Measurements from ENCODE around the gene GPR152.
A peak's percentile ranks its signal among the peaks of the same experiment; 100 is the strongest.
"Not testable (repeated sequence)": the region's sequence is repeated elsewhere in the genome, so short reads cannot be mapped to it uniquely, and the experiment has no call there.

Gene GPR152

DNA sequence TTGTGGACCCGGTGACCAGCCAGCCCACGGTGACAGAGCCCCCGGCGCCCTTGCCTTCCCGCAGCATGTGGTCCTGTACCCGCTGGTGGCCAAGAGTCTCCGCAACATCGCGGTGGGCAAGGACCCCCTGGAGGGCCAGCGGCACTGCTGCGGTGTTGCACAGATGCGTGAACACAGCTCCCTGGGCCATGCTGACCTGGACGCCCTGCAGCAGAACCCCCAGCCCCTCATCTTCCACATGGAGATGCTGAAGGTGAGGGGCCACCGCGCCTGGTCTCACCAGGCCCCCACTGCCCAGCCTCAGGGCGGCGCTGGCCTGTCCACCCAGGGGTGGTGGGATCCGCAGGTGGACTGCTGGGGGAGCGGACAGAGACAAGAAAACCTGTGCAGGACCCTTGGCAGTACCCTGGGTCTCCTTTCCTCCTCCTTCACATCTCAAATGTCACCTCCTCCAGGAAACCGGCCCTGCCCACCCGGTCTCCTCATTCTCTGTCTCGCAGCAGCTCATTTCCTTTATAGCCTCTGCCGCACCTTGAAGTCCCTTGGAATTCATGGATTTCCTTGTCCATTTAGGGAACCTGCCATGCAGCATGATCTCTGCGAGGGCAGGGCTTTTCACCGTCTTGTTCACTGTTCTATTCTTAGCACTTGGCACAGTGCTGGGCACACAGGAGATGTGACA lies 36.8 kb upstream of the GPR152 start:
- DNase-seq (ENCODE audit: low read depth), result no peak

DNA sequence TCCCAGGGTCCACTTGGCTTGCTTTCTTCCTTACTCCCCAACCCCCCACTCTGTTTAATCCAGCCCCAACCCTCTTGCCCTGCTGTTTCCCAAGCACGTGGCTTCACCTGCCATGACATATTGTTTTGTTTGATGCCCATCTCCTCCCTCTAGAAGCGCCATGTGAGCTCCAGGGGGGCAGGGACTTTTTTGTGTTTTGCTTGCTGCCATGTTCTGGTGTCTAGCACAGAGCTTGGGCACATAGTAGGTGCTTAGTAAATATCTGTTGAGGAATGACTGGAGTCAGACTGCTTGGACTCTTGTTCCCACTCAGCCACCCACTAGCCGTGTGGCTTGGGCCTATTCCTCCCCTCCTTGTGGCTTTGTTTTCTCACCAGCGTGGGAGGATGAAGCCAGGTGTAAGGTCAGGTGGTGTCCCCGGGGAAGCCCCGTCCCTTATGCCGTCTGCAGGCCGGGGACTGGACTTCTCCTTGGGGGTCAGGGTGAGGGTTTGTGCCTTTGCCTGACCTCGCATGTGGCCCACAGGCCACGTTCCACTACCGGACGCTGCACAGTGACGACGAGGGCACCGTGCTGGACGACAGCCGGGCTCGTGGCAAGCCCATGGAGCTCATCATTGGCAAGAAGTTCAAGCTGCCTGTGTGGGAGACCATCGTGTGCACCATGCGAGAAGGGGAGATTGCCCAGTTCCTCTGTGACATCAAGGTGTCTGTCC lies 34.1 kb upstream of the GPR152 start:
- no peak for DNase-seq (ENCODE audit: low read depth)

DNA sequence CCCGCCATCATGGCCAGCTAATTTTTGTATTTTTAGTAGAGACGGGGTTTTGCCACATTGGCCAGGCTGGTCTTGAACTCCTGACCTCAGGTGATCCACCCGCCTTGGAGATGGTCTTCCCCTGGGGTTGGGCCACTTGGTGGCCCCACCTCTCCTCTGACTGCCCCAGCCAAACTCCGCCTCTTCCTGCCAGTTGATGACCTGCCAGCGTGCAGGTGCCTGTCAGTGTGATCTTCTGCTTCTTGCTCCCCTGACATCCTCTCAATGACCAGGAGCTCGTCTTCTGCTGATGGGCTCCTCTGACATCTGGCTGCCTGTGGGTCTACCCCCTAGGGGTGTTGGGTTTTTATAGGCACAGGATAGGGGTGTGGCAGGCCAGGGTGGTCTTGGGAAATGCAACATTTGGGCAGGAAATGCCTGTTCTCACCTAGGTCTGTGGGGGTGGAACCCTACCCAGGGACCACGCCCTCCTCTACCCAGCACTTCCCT lies 33.4 kb upstream of the GPR152 start:
- DNase-seq (ENCODE audit: low read depth), result not testable (repeated sequence)

DNA sequence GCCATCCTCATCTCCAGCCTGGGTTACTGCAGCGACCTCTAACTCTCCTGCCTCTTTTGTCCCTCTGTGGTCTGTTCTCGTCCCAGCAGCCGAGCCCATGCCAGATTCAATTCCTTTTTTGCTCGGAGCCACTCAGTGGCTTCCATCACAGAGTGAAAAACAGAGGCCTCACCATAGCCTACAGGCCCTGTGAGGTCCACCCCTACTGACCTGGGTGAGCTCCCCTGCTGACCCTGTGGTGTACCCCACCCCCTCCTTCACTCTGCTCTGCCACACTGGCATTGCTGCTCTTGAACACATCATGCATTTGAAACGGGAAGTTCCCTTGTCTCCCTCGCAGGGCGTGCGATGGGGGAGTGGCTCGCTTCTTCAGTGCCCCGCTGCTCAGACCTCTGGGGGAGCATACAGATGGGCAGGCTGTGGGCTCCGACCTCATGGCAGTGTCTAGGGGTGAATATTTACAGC lies 32.4 kb upstream of the GPR152 start:
- DNase-seq (ENCODE audit: low read depth), result no peak

DNA sequence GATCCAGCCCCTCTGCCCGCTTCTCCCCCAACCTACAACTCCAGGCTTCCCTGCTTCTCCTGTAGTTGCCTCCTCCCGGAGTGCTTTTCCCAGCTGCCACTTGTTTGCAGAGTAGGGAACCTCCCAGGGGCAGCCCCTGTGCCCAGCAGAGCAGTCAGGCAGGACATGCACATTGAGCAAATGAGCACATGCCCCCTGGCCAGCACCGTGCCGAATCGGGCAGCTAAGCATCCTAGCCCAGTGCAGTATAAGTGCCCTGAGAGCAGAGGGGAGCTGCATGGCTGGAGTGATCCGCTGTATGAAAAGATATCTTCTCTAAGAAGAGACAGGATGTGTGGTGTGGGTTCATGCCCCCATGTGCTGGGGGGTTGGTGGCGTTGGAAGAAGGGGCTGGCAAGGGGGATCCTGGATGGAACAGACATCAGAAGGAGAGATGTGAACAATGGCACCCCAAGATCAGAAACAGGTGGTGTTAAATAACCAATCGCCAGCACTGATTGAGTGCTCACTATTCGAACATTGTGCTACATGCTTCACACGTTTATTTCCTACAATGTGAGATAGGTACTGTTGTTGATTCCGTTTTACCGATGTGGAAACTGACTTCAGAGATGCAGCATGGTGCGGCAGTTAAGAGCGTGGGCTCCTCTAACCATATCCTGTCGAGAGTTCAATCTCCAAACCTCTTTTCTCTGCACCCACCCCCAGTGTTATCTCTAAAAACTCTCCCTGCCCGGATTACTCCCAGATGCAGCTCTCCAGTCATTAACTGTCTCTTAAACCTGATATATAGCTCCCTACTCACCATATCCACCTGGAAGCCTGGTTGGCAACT lies 31.5 kb upstream of the GPR152 start:
- no peak for DNase-seq (ENCODE audit: low read depth)

DNA sequence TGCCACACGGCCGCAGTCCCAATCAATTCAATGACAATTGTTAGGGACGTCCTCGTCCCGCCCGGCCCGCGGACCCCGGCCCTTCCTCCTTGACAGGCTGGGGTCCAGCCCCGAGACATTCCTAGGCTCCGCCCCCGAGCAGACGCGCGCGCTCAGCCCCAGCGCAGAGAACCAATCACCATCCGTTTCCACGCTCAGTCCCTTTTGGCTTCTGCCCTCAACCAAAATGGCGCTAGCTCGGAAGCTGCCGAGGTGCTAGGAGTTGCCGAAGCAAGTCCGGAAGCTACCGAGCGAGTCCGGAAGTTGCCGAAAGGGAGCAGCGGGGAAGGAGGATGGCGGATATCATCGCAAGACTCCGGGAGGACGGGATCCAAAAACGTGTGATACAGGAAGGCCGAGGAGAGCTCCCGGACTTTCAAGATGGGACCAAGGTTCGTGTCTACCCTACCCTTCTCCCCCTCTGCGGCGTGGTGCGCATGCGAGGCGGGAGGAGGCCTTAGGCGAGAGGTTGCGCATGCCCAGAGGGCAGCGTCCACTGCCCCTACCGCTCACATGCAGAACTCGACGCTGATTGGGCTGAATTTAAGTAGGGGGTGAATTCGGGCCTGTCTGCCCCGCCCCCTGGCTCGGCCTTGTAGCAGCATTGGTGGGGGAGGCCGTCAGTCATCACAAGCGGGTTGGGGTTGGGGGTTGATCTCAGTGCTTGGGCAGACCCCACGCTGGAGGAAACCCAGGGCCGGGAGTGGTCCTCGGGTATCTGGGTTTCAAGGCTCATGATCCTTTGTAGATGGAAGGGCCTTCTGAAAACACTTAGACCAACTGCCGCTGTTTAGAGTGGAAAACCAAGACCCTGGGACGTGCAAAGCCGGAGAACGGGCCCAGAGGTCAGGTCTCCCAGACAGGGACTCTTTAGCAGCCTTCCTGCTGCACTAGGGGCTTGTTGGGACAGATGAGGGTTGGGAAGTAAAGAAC lies 30.6 kb upstream of the GPR152 start, which contains the start of gene AIP:
Gene AIP (plus strand): TSS at position 200 of the 972 bp plus-strand sequence. CDS start 133 bp downstream, at position 333.
- DNase-seq (ENCODE audit: low read depth), result peak; percentile 96

DNA sequence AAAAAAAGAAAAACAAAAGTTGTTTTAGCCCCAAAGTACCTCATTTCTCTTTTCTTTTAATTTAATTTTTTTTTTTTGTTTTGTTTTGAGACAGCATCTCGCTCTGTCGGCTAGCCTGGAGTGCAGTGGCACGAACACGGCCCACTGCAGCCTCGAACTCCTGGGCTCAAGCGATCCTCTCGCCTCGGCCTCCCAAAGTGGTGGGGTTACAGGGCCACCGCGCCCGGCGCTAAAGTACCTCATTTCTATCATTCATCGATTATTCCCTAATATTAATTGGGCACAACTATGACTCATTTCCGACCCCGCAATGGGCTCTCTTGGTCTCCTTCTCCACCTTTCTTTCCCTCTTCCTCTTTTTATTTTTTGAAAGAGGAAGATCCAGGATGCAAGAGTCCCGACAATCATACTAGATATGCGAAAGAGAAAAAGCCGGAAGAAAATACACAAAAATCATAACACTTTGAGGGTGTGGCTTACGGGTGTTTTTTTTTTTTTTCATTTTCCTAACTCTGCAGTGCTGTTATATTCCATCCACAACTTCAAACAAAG lies 29.8 kb upstream of the GPR152 start:
- DNase-seq (ENCODE audit: low read depth), result no peak

DNA sequence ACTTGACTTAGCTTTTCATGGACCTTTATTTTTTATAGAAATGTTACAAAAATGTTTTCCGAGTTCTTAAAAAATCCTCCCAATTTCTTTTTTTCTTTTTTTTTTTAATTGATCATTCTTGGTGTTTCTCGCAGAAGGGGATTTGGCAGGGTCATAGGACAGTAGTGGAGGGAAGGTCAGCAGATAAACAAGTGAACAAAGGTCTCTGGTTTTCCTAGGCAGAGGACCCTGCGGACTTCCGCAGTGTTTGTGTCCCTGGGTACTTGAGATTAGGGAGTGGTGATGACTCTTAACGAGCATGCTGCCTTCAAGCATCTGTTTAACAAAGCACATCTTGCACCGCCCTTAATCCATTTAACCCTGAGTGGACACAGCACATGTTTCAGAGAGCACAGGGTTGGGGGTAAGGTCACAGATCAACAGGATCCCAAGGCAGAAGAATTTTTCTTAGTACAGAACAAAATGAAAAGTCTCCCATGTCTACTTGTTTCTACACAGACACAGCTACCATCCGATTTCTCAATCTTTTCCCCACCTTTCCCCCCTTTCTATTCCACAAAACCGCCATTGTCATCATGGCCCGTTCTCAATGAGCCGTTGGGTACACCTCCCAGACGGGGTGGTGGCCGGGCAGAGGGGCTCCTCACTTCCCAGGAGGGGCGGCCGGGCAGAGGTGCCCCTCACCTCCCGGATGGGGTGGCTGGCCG lies 25.0 kb upstream of the GPR152 start:
- not testable (repeated sequence) for DNase-seq (ENCODE audit: low read depth)

DNA sequence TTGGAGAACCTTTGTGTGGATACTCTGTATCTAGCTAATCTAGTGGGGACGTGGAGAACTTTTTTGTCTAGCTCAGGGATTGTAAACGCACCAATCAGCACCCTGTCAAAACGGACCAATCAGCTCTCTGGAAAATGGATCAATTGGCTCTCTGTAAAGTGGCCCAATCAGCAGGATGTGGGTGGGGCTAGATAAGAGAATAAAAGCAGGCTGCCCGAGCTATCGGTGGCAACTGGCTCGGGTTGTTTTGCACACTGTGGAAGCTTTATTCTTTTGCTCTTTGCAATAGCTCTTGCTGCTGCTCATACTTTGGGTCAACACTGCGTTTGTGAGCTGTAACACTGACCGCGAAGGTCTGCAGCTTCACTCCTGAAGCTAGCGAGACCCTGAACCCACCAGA lies 24.2 kb upstream of the GPR152 start:
- DNase-seq (ENCODE audit: low read depth), result not testable (repeated sequence)

DNA sequence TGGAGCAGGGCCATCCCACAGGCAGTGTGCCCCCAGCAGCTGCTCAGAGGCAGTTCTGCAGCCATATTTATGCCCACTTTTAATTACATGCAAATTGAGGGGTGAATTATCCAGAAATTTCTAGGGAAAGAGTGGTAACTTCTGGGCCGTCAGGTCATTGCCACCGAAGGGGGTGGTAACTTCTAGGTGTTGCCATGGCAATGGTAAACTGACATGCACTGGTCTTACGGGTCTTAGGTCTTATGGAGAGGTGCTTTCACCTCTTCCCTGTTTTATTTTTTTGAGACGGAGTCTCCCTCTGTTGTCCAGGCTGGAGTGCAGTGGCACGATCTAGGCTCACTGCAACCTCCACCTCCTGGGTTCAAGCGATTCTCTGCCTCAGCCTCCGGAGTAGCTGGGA lies 20.4 kb upstream of the GPR152 start:
- no peak for DNase-seq (ENCODE audit: low read depth)

DNA sequence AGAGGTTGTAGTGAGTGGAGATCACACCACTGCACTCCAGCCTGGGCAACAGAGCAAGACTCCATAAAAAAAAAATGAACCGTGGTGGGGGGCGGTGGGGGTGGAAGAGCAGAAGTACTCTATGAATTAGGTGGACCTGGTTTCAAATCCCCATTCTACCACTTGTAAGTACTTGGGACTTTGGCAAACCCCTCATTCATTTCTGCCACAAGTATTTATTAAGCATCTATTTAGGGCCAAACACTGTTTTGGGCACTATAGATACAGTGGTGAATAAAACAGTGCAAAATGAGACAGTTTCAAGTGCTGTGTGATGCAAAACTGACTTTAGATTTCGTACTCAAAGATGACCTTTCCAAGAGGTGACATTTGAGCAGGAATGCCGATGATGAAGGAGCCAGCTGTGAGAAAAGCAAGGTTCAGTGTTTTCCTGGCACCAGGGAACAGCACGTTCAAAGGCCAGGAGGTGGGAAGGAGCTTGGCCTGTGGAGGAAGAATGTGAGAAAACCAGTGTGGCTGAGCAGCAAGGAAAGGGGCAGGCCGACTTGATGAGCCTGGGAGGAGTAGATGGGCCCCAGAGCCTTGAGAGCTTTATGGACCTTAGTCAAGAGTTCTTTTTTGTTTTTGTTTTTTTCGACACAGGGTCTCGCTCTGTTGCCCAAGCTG lies 17.9 kb upstream of the GPR152 start:
- DNase-seq (ENCODE audit: low read depth), result no peak

DNA sequence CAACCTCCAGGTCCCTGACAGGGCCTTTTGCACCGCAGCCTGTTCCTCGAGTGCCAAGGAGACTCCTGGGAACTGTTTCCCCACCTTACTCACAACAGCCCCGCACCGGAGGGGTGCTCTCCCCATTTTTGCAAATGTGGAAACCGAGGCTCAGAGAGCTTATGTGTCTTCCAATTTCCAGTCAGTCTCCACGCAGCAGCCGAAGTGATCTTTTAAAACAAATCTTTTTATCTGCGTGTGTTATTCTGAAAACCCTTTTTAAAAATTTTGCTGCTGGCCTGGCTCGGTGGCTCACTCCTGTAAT lies 16.9 kb upstream of the GPR152 start:
- DNase-seq (ENCODE audit: low read depth), result no peak

DNA sequence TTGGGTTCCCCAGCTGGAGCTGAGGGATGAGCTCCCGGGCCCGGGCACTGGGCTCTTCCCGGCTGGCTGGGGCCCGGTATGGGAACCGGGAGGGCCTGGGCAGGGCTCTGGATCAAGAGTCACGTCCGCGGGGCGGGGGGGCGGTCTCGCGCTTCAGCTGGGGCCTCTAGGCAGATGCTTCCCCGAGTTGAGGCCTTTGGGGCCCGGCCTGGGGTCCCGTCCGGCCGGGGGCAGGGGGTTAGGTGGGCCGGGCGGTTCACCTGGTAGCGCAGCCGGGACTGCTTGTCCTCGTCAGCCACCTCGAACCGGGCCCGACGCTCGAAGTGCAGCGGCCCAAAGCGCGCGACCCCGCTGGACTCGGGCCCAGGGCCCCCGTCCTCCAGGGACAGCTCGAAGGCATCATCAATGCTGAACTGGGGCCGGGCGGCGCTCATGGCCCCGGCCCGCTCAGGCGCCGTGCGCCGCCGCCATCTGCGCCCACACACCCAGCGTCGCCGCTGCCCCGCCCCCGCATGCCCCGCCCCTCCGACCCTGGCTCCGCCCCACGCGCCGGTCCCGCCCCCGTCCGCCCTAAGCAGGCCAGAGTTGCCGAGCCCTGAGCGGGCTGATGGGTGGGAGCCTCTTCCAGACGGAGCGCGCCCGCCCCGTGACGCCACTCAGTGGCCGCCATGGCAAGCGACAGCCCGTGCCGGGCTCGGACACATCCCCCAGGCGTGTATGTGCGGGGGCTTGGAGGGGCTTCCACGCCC lies 16.4 kb upstream of the GPR152 start, which contains the start of gene TMEM134:
Gene TMEM134 (minus strand): TSS at position 493 of the 749 bp plus-strand sequence. CDS start 59 bp downstream, at position 434.
- DNase-seq (ENCODE audit: low read depth), result peak; percentile 87

DNA sequence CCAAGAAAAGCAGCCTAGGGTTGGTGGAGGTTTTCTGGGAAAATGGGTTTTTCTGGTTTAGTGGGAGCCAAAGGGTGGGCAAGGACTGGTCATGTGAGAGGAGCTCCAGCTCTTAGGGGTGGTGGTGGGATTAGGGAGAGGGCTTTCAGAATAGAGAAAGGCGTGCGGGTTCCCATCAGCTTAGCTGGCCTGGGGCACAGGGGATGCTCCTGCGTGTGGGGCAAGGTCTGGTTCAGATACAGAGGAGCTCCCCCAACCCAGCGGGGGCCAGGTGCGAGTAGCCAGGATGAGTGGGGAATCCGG lies 15.9 kb upstream of the GPR152 start:
- no peak for DNase-seq (ENCODE audit: low read depth)

DNA sequence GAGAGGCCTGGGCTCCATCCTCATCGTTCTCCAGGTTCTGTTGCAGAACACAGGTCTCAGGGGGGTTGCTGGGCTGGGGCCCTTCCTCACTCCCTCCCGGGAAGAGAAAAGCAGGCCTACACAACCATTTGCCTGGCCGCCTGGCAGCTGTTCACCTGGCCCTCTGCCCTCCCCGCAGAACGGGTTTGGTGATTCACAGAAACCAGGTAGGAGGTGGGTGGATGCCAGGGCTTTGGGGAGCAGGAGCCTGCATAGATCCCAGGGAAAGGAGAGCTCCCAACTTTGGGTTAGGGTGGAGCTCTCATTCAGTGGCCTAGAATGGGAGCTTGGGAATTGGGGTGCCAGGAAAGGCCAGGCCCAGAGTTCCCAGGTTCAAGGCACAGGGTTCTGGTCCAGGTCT lies 15.5 kb upstream of the GPR152 start:
- no peak for DNase-seq (ENCODE audit: low read depth)

DNA sequence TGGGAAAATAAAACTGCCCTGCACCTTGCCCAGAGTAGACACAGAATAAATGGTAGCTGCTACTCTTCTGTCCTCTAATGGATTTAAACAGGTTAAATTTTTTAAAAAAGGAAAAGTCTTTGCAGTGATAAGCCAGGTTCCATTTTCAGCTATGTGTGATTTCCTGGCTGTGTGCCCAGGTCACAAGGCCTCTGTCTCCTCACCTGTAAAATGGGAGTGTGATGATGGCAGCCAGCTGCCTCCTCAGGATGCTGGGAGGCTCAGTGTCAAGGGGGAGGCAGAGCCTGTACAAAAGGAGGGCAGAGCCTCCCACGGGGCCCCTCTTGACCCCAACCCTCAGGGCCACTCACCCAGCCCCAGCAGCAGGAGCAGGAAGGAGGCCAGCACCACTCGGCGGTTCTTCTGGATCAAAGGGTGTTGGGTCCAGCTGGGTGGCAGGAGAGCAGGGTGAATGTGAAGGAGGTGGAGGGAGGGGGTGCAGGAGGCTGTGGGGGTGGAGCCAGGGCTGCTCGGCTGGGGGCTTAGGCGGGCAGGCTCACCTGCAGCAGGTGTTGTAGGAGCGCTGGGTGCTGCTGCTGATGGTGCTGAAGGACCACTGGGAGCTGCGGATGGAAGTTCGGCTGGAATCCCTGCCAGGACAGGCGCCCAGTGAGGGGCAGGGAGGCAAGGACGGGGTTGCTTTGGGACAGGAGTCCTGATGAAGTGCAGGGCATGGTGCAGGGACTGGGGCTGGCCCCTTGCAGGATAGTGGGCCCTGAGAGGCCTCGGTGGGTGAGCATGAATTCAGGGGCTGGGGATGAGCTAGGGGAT lies 14.6 kb upstream of the GPR152 start:
- no peak for DNase-seq (ENCODE audit: low read depth)

DNA sequence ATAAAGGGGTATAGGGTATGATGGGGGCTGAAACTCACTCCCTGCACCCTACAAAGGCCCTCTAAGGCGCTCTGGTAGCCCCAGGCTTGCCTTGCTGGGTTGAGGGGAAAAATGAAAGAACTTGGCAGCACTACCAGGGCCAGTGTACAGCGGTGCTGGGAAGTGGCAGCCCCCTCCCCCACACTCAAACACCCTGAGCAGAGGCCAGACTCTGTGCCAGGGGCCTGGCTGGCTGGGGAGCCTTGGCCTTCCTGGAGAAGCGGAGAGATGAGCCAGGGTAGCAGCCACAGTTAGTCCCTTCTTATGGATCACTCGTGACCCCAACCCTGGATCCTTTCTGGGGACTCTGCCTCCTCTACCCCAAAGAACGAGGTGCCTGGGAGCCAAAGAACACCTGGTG lies 13.8 kb upstream of the GPR152 start:
- no peak for DNase-seq (ENCODE audit: low read depth)

DNA sequence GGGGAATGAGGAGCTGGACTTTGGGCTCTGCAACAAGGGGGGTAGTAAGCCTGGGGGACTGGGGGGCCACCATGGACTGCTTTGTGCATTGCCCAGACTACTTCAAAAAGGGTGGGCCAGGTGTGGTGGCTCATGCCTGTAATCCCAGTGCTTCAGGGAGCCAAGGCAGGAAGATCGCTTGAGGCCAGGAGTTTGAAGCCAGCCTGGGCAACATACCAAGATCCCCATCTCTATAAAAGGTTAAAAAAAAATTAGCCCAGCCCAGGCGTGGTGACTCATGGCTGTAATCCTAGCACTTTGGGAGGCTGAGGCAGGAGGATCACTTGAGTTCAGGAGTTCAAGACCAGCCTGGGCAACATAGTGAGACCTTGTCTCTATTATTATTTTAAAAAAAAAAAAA lies 13.0 kb upstream of the GPR152 start:
- not testable (repeated sequence) for DNase-seq (ENCODE audit: low read depth)

DNA sequence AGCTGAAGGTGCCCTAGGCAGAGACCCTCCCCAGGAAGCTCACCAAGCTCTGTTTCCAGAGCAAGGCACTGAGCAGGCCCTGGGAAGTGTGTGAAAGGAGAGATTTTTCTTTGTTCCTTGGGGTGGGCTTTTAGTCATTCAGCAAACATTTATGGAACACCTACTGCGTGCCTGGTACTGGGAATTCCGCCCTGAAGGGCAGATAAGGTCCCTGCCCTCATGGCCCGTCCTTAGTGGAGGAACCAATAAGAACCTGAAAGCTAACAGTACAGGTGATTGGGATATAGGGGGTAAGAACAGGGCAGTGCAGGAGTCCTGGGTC lies 12.6 kb upstream of the GPR152 start:
- no peak for DNase-seq (ENCODE audit: low read depth)

All from stimulated activated CD4-positive, alpha-beta T cell treated with anti-CD3 and anti-CD28 coated beads, Interleukin-2, amount 100 ng/mL, for 4 hours (primary cell).